ENCODE measurements around the gene YIPF6. TPM values are rescaled to one million over a fixed set of nuclear protein-coding genes. Genes with fewer than 3 reads are reported as not detected.

YIPF6 gene
- total and polyA plus RNA-seq, 9 of the 15 experiments (the other 6 are each of a cell fraction or from before 2014, with no cell fraction given) = 7.7 to 44.2 (median 22.4) TPM

DNA sequence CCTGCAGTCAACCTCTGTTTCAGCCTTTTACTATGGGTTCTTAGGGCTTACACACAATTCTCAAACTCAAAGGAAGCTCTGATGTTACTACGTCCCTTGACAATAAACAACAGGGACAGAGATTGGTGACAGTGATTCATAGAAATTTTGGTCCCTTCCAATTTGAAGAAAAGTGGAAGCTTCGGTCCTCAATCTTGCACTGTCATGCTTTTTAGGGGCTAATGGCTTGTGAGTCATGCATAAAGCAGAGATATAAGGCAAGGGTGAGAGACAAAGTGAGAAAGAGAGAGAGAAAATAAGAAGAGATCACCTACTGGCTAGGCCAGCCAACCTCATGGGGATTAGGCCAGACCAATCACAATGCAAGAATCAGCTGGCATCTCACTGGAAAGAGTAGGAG is 85.4 kb downstream of the YIPF6 start (continued):
- TF ChIP-seq CHD7 (IDR thresholded peaks at IDR 0.05; ENCODE audit: low read depth, low read length) = no peak
- peak; percentile 39; the same call in 1 of the 2 replicates for TF ChIP-seq CC2D1A (IDR thresholded peaks at IDR 0.05)
- TF ChIP-seq MTA3 (IDR thresholded peaks at IDR 0.05; ENCODE audit: borderline replicate concordance) = no peak
- TF ChIP-seq, protein P1, sequence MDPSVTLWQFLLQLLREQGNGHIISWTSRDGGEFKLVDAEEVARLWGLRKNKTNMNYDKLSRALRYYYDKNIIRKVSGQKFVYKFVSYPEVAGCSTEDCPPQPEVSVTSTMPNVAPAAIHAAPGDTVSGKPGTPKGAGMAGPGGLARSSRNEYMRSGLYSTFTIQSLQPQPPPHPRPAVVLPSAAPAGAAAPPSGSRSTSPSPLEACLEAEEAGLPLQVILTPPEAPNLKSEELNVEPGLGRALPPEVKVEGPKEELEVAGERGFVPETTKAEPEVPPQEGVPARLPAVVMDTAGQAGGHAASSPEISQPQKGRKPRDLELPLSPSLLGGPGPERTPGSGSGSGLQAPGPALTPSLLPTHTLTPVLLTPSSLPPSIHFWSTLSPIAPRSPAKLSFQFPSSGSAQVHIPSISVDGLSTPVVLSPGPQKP (CRISPR knock-in tag; IDR thresholded peaks at IDR 0.05) = no peak
- peak; percentile 82 for TF ChIP-seq PKNOX1 (IDR thresholded peaks at IDR 0.05)
- peak in 1 of 2 experiments; percentile 36; a peak in 1 of 4 replicates for TF ChIP-seq MNT (conservative IDR thresholded peaks at IDR 0.05)
- TF ChIP-seq GTF2E2 (tag; IDR thresholded peaks at IDR 0.05) = no peak
- TF ChIP-seq ZNF274 (IDR thresholded peaks at IDR 0.05; ENCODE audit: borderline replicate concordance, low read depth, low read length) = no peak
- TF ChIP-seq CBX8 (IDR thresholded peaks at IDR 0.05; ENCODE audit: borderline replicate concordance, extremely low read depth, low read depth, low read length, poor library complexity, severe bottlenecking) = no peak
- peak; percentile 86 for TF ChIP-seq MAFG (tag; conservative IDR thresholded peaks at IDR 0.05)
- peak; percentile 94 for TF ChIP-seq C11orf30 (IDR thresholded peaks at IDR 0.05; ENCODE audit: low read depth)
- TF ChIP-seq SMARCC2 (IDR thresholded peaks at IDR 0.05; ENCODE audit: low read depth) = 0 out of 2 replicates have a peak, but pooled peaks have one; percentile 25

All from K562 (cell line).